NCI-H1930 (cell line): ENCODE measurements around the gene RNF26.

Experiments used
- DNase-seq, 2 experiments: peaks; one replicate each; lab custom pipeline; 2025; lab: John Stamatoyannopoulos, UW

RNF26 gene

GRCh38 chr11:119355091-119355843, 20.9 kb downstream of the RNF26 start:
- DNase-seq = no peak

GRCh38 chr11:119356349-119357031, 22.2 kb downstream of the RNF26 start:
- peak; percentile 41 to 65 for DNase-seq

- no peak for DNase-seq
Measured at GRCh38 chr11:119357074-119357473, 22.7 kb downstream of the RNF26 start.

- DNase-seq = no peak
Measured at GRCh38 chr11:119359365-119360214, 25.3 kb downstream of the RNF26 start.

GRCh38 chr11:119361056-119361787, 26.9 kb downstream of the RNF26 start:
- DNase-seq = no peak

- no peak for DNase-seq
Measured at GRCh38 chr11:119361941-119362725, 27.8 kb downstream of the RNF26 start.

GRCh38 chr11:119362741-119363080, 28.4 kb downstream of the RNF26 start:
- DNase-seq = no peak

GRCh38 chr11:119363081-119363850, 28.9 kb downstream of the RNF26 start:
- DNase-seq = no peak

- DNase-seq = peak in 1 of 2 experiments; percentile 62
Measured at GRCh38 chr11:119363851-119364590, 29.7 kb downstream of the RNF26 start.

- DNase-seq = no peak
Measured at GRCh38 chr11:119365071-119365591, 30.8 kb downstream of the RNF26 start.

GRCh38 chr11:119366690-119367620, 32.6 kb downstream of the RNF26 start:
- DNase-seq = no peak

GRCh38 chr11:119367661-119368120, 33.4 kb downstream of the RNF26 start:
- no peak for DNase-seq

GRCh38 chr11:119368121-119369034, 34.1 kb downstream of the RNF26 start:
- DNase-seq = no peak

- DNase-seq = no peak
Measured at GRCh38 chr11:119369132-119369925, 35.0 kb downstream of the RNF26 start.

GRCh38 chr11:119370486-119371046, 36.2 kb downstream of the RNF26 start:
- DNase-seq = no peak

GRCh38 chr11:119371067-119371601, 36.8 kb downstream of the RNF26 start:
- no peak for DNase-seq
